Activated CD4-positive, alpha-beta T cell treated with anti-CD3 and anti-CD28 coated beads, Interleukin-10, Interleukin-2, amounts not matched to agents 100 ng/mL and 50 ng/mL, durations not matched to agents 16 hours and 8 hours (primary cell): ENCODE measurements around the gene VPS16.

Experiments used
- DNase-seq: peaks from one replicate; pipeline ENCODE4 v3.0.0-alpha.2; 2020

VPS16 gene

GRCh38 chr20:2903686-2904085 is 63.1 kb downstream of the VPS16 start:
- DNase-seq = no peak

DNA sequence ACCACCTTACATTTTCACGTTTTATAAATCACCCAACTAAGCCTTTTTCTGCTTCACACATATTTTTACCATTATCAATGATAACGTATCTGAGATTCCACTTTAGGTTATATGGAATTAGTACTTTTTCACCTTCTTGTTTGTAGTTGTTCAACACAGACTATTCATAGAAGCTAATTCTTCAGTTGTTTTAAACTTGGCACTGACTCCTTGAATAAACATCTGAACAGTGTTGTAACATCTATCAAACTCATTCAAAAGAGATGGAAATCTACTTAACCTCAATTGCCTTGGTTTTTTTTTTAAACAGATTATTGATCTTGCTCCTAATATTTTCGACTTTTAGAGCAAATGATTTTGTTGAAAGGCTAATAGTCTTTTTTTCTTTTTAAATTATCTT is 67.0 kb downstream of the VPS16 start:
- no peak for DNase-seq

GRCh38 chr20:2909953-2910352 is 69.4 kb downstream of the VPS16 start:
- no peak for DNase-seq

GRCh38 chr20:2911200-2911599 is 70.7 kb downstream of the VPS16 start:
- DNase-seq = peak; percentile 81

DNA sequence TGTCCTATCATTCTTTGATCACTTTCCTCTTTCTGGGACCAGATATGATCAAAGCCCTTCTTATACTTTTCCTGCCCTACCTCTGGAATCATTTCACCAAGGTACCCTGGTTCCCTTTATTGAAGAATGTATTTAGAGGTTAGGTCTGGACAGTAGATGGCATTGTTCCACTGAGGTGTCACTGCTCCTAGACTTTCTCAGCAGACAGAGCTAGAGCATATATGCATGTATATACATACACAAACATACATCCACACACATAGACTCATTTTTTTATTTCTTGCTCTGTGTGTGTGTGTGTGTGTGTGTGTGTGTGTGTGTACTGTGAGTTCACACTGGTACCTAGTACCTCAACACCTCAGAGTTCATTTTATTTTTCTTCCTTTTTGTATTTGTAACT is 73.6 kb downstream of the VPS16 start:
- no peak for DNase-seq
